ENCODE data around the gene ADARB2. TPM values are rescaled to one million over a fixed set of nuclear protein-coding genes. Genes with fewer than 3 reads are reported as not detected.

ADARB2 gene
- total and polyA plus RNA-seq, 2 experiments from 2014 or later, result not detected

- Histone ChIP-seq H2AFZ (no peak overlapping the region), H3K36me3 (ENCODE audit: low read depth) (no peaks in the 10 kb centered on the region), H3K79me2 (ENCODE audit: insufficient read depth) (no peaks in the 10 kb centered on the region), H3K27ac (no peak overlapping the region), H3K9me2 (ENCODE audit: insufficient read depth) (no peaks in the 10 kb centered on the region), H4K20me1 (ENCODE audit: insufficient read depth) (no peaks in the 10 kb centered on the region), H3K9me3 (ENCODE audit: low read depth) (no peaks in the 10 kb centered on the region), H3F3A (ENCODE audit: insufficient read depth) (no peaks in the 10 kb centered on the region), H3K4me2 (ENCODE audit: unreplicated experiment) (no peak overlapping the region), H3K4me3 (no peak overlapping the region), H3K27me3 (replicated peaks; ENCODE audit: insufficient read depth) (no peaks in the 10 kb centered on the region), H3K9ac (no peak overlapping the region), H3K4me1 (ENCODE audit: insufficient read depth) (no peaks in the 10 kb centered on the region)
- WGBS, 2 experiments (ENCODE audit: low coverage in 1 of 2, low lambda C conversion rate in 2 of 2, missing lambda C conversion rate in 2 of 2), result 24 to 36% methylated on average over 2 of the region's 2 CpGs
- in situ Hi-C loops (cut with MboI), result no loop called here
- DNase-seq, result no peak
- TF ChIP-seq EZH2 (IDR thresholded peaks at IDR 0.05; ENCODE audit: insufficient read depth, poor library complexity, severe bottlenecking) (no peak), EZH2phosphoT487 (IDR thresholded peaks at IDR 0.05; ENCODE audit: insufficient read depth, low read depth) (no peak)
These were observed 245.4 kb downstream of the ADARB2 start for GRCh38 chr10:1491901-1492300.

GRCh38 chr10:1489801-1490200 lies 247.5 kb downstream of the ADARB2 start:
- Histone ChIP-seq H3K9ac (no peak overlapping the region), H3K4me2 (ENCODE audit: unreplicated experiment) (no peak overlapping the region), H3K4me3 (no peak overlapping the region), H3K9me3 (ENCODE audit: low read depth) (no peaks in the 10 kb centered on the region), H3F3A (ENCODE audit: insufficient read depth) (no peaks in the 10 kb centered on the region), H2AFZ (no peak overlapping the region), H3K36me3 (ENCODE audit: low read depth) (no peaks in the 10 kb centered on the region), H4K20me1 (ENCODE audit: insufficient read depth) (no peaks in the 10 kb centered on the region), H3K79me2 (ENCODE audit: insufficient read depth) (no peaks in the 10 kb centered on the region), H3K27ac (no peak overlapping the region), H3K4me1 (ENCODE audit: insufficient read depth) (no peaks in the 10 kb centered on the region), H3K9me2 (ENCODE audit: insufficient read depth) (no peaks in the 10 kb centered on the region), H3K27me3 (replicated peaks; ENCODE audit: insufficient read depth) (no peaks in the 10 kb centered on the region)
- in situ Hi-C loops (cut with MboI), result no loop called here
- DNase-seq, result no peak
- TF ChIP-seq EZH2 (IDR thresholded peaks at IDR 0.05; ENCODE audit: insufficient read depth, poor library complexity, severe bottlenecking), result no peak
- TF ChIP-seq EZH2phosphoT487 (IDR thresholded peaks at IDR 0.05; ENCODE audit: insufficient read depth, low read depth), result no peak
- 38 to 41% methylated on average over 4 of the region's 4 CpGs for WGBS, 2 experiments (ENCODE audit: low coverage in 1 of 2, low lambda C conversion rate in 2 of 2, missing lambda C conversion rate in 2 of 2)

- Histone ChIP-seq H3K9ac (no peak overlapping the region), H3K27me3 (replicated peaks; ENCODE audit: insufficient read depth) (no peaks in the 10 kb centered on the region), H3K27ac (no peak overlapping the region), H3K36me3 (ENCODE audit: low read depth) (no peaks in the 10 kb centered on the region), H4K20me1 (ENCODE audit: insufficient read depth) (no peaks in the 10 kb centered on the region), H3K9me2 (ENCODE audit: insufficient read depth) (no peaks in the 10 kb centered on the region), H3K79me2 (ENCODE audit: insufficient read depth) (no peaks in the 10 kb centered on the region), H3K9me3 (ENCODE audit: low read depth) (no peaks in the 10 kb centered on the region), H2AFZ (no peak overlapping the region), H3F3A (ENCODE audit: insufficient read depth) (no peaks in the 10 kb centered on the region), H3K4me1 (ENCODE audit: insufficient read depth) (no peaks in the 10 kb centered on the region), H3K4me2 (ENCODE audit: unreplicated experiment) (no peak overlapping the region), H3K4me3 (no peak overlapping the region)
- in situ Hi-C loops (cut with MboI), result no loop called here
- TF ChIP-seq EZH2 (IDR thresholded peaks at IDR 0.05; ENCODE audit: insufficient read depth, poor library complexity, severe bottlenecking), result no peak
- WGBS, 2 experiments (ENCODE audit: low coverage in 1 of 2, low lambda C conversion rate in 2 of 2, missing lambda C conversion rate in 2 of 2), result 45 to 52% methylated on average over 20 of the region's 20 CpGs
- no peak for DNase-seq
These were observed 248.3 kb downstream of the ADARB2 start for GRCh38 chr10:1488970-1489548.

GRCh38 chr10:1486841-1487687 lies 250.3 kb downstream of the ADARB2 start:
- Histone ChIP-seq H3F3A (ENCODE audit: insufficient read depth) (no peaks in the 10 kb centered on the region), H4K20me1 (ENCODE audit: insufficient read depth) (no peaks in the 10 kb centered on the region), H3K27ac (no peak overlapping the region), H3K9me3 (ENCODE audit: low read depth) (no peaks in the 10 kb centered on the region), H3K79me2 (ENCODE audit: insufficient read depth) (no peaks in the 10 kb centered on the region), H3K36me3 (ENCODE audit: low read depth) (no peaks in the 10 kb centered on the region), H3K27me3 (replicated peaks; ENCODE audit: insufficient read depth) (no peaks in the 10 kb centered on the region), H3K4me1 (ENCODE audit: insufficient read depth) (no peaks in the 10 kb centered on the region), H2AFZ (no peak overlapping the region), H3K9ac (no peak overlapping the region), H3K9me2 (ENCODE audit: insufficient read depth) (no peaks in the 10 kb centered on the region), H3K4me3 (no peak overlapping the region), H3K4me2 (ENCODE audit: unreplicated experiment) (no peak overlapping the region)
- in situ Hi-C loops (cut with MboI), result no loop called here
- 42 to 47% methylated on average over 14 of the region's 14 CpGs for WGBS, 2 experiments (ENCODE audit: low coverage in 1 of 2, low lambda C conversion rate in 2 of 2, missing lambda C conversion rate in 2 of 2)
- no peak for DNase-seq
- no peak for TF ChIP-seq EZH2 (IDR thresholded peaks at IDR 0.05; ENCODE audit: insufficient read depth, poor library complexity, severe bottlenecking)
- no peak for TF ChIP-seq EZH2phosphoT487 (IDR thresholded peaks at IDR 0.05; ENCODE audit: insufficient read depth, low read depth)
